GM18951 (cell line): ENCODE data around the gene GEMIN7.
"Not testable (repeated sequence)": the region's sequence is repeated elsewhere in the genome, so short reads cannot be mapped to it uniquely, and the experiment has no call there.

Experiments used
- POLR2A ChIP-seq: IDR thresholded peaks from 4 replicates; pipeline ENCODE4 v1.6.1; 2011; ENCODE audit warnings: mild to moderate bottlenecking; ENCODE audit not compliant: insufficient read length, insufficient read depth; ENCODE audit errors: extremely low read depth
- in situ Hi-C: fragments of 300-500 bp; cut with MboI; formaldehyde crosslinking; loops from one replicate; pipeline ENCODE4 v1.12.0; 2022; ENCODE audit warnings: low sequenced_read_pairs, mixed read lengths, inconsistent platforms; ENCODE audit not compliant: unreplicated experiment

GEMIN7 gene

DNA sequence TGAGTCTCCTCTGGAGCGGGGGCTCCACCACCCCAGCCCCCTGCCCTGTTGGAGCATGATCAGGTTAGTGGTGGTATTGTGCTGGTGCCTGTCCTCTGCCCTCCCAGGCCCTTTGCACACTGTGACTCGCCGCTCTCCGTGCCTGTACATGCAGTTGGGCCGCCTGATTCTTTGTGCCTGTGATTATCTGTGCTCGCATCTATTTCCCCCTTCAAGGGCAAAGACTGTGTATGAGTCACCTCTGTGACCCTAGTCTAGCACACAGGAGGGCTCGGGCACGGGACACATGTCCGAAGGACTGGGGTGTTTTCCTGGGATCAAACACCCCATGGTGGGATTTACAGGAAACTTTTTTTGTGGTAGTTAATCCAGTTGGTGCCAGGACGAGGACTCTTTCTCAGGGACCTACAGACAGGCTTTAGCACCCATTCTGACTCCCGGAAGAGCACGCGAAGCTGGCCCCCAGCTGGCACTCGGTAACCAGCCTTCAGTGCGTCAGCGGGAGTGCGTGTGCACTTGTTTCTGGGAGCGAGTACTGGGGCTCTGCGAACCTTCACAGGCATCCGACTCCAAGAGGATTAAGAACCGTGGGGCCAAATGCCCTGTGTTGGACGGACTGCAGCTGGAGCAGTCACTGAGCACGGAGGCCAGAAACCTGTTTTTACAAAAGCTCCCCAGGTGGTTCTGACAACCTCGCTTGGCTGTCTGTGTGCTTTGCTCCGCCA, 20.6 kb downstream of the GEMIN7 start:
- no peak for TF ChIP-seq POLR2A
- in situ Hi-C loops: no loop called here

DNA sequence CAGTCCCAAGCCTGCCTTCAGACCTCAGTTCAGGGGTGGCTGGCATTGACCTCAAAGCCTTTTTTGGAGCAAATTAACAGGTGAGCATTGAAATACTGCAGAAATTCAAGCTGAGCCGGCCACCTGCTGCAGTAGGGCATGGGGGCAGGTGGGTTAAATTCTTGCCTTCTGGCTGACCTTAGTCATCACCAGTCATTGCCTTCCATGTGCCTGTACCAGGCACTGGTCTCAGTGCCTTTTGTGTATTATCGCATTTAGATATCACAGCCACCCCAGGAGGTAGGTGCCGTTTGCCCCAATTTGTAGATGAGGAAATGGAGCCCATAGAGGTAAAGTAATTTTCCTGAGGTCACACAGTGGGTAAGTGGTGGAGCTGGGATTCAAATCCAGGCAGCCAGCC, 21.1 kb downstream of the GEMIN7 start:
- no peak for TF ChIP-seq POLR2A
- in situ Hi-C loops: no loop called here

DNA sequence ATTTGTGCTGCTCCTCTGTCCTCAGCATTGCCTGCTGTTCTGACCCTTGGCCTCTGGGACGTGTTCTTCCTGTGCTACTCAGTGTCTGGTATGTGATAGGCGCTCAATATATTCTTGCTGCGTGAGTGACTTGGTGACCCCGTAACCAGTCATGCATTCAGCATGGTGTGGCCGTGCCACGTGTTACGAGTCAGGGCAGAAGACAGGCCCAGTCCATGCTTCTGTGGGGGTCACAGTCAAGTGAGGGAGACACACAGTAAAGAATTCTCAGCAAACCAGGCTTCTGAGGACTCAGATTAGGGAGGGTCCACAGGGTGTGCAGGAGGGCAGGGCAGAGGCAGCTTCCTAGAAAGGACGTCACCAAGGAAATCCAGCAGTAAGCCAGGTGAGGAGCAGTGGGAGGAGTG, 21.8 kb downstream of the GEMIN7 start:
- in situ Hi-C loops: no loop called here
- no peak for TF ChIP-seq POLR2A

DNA sequence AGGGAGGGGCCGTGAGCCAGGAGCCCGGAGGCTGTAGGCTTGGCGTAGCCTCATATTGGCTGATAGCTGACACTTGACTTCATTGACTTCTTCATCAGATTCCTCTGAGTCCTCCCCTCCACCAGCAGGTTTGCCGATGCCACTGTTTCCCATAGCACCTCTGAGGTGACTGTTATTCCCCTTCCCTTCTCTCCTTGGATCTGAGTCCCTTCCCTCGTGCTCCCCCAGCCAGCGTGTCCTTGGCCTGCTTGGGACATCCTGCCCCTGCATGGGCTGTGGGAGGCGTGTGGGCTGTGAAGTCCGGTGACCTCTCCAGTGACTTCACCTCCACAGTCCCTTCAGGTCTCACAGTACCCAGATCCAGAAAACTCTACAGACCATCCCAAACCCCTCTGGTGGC, 22.7 kb downstream of the GEMIN7 start:
- in situ Hi-C loops: no loop called here
- no peak for TF ChIP-seq POLR2A

DNA sequence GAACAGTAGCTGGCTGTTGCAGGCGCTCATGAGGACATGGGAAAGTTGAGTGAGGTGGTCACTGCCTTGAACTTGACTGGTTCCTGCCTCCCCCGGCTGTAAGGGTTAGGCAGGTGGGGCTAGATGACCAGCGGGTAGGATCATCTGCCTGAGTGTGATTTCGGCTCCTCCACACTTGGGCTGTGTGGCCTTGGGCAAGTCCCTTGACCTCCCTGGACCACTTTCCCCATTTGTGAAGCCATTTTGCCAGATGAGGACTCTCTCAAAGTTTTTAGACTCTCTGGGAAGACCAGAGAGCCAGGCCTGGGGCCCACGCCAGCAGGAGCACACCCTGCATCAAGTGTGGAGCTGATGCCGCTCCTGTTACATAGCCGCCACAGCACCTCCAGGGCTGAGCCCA, 23.4 kb downstream of the GEMIN7 start:
- in situ Hi-C loops: no loop called here
- no peak for TF ChIP-seq POLR2A

DNA sequence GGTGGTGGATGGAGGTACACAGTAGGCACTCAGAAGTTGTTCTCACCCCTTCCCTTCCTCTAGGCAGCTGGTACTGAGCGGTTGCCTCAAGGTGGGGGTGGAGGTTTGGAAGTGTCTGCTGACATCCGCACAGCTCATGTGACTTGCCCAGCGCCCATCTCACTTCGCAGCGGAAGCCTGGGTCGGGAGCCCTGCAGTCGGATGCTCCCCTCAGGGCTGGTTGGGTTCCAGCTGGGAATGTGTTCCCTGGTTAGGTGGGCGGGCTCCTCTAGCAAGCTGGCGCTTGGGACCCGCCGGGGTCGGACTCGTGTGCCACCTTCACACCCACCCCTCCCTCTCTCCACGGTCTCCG, 24.1 kb downstream of the GEMIN7 start:
- TF ChIP-seq POLR2A: no peak
- in situ Hi-C loops: no loop called here

DNA sequence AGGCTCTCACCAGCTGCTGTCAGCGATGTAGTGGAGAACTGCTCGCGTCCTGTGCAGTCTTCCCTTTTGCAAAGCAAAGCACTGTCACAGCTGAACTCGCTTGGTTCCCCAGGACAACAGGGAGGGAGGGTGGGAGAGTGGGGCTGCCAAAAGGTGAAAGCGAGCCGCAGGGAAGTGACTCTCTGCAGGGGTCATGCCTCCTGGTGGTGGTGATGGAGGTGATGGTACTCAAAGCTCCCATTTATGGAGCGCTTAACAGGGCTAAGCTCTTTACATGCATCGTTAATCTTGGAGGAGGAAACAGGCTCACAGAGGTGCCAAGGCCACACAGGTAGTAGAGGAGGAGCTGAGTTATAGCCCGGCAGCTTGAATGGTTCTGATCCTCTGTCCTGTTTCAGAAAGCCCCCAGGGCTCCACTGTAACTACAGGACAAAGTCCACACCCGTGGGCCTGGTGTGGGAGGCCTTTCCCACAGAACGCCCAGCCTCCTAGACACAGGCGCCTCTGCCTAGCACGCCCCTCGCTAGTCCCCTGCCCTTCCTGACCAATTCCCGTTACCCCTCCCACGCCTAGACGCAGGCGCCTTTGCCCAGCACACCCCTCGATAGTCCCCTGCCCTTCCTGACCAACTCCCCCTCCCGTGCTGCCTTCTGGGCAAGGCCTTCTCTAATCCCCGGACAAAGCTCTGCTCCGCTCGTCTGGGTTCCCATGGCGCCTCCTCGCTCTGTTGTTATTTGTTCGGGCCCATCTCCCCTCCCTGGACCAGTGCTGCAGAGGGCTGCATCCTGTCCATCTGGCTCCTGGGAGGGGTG, 24.7 kb downstream of the GEMIN7 start:
- TF ChIP-seq POLR2A: no peak
- in situ Hi-C loops: no loop called here

DNA sequence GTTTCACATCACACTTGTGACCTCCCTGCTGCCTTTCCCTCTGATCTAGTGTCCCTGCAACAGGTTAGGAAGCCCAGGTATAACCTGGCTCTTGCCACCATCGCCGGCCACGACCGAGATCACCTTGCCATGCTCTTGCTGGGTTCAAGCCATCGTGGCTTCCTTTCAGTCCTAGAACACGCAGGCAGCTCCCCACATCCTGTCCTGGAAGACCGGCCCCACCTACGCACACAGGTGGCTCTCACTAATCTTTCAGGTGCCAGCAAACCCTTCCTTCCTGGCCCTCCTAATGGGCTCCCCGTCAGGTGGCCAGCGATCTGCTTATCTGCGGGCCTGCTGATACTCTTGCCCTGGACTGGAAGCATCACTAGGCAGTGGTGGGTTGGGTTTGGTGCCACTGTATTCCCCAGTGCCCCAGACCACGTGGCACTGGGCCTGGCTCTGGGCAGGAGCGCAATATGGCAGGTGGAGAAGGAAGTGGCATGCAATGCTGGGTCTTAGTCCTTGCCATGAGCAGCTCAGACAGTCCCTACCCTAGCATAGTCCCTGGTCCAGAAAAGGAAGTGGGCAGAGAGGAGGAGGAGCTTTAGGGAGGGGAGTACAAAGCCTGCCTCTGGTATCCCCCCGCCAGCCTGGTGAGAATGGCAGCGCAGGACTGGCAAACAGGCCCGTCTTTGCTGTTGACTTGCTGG, 25.7 kb downstream of the GEMIN7 start:
- in situ Hi-C loops: no loop called here
- TF ChIP-seq POLR2A: no peak

DNA sequence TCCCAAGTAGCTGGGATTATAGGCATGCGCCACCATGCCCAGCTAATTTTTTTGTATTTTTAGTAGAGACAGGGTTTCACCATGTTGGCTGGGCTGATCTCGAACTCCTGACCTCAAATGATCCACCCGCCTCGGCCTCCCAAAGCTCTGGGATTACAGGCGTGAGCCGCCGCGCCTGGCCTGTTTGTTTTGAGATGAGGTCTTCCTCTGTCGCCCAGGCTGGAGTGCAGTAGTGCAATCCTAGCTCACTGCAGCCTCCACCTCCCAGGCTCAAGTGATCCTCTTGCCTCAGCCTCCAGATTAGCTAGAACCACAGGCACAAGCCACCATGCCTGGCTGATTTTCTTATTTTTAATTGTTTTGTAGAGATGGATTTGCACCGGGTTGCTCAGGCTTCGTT, 27.3 kb downstream of the GEMIN7 start:
- in situ Hi-C loops: not testable (repeated sequence)

DNA sequence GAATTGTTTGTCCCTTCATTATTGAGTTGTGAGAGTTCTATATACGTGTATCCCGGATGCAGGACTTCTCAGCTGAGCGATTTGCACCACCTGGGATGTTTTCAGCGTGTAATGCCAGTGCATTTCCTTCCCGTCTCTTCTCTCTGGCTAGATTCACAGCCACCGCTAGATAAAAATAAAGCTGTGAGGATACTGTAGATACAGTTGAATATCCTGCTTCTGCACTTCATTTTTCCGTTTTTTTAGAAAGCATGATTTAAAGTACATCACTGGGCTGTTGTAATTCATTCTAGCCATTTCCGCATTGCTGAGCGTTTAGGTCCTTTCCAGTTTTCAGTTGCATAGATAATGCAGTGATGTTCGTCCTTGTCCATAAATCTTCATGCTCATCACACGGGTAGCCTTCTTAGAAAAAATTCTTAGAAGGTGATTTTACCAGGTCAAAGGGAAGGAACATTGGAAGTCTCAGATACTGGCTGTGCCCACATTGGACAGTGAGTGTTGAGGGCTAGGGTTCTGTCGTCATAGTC, 28.6 kb downstream of the GEMIN7 start:
- no peak for TF ChIP-seq POLR2A
- in situ Hi-C loops: no loop called here

DNA sequence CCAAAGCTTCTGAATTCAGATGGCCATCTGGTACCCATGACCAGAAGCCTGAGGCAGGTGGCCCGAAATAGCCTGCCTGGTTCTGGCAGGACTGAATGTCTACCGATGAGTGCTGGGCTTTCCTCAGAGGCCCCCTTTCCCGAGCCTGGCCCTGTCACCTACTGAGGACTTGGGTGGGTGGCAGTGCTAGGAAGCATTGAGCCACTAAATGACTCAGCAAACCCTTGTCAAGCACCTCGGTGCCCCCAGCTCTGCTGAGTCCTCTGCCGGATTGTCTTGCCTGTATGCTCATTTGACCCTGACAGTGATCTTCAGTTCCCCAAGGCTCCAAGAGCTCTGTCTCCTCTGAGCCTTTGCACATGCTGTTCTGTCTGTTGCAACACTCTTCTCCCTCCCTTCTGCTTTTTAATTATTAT, 31.8 kb downstream of the GEMIN7 start:
- TF ChIP-seq POLR2A: no peak
- in situ Hi-C loops: no loop called here

DNA sequence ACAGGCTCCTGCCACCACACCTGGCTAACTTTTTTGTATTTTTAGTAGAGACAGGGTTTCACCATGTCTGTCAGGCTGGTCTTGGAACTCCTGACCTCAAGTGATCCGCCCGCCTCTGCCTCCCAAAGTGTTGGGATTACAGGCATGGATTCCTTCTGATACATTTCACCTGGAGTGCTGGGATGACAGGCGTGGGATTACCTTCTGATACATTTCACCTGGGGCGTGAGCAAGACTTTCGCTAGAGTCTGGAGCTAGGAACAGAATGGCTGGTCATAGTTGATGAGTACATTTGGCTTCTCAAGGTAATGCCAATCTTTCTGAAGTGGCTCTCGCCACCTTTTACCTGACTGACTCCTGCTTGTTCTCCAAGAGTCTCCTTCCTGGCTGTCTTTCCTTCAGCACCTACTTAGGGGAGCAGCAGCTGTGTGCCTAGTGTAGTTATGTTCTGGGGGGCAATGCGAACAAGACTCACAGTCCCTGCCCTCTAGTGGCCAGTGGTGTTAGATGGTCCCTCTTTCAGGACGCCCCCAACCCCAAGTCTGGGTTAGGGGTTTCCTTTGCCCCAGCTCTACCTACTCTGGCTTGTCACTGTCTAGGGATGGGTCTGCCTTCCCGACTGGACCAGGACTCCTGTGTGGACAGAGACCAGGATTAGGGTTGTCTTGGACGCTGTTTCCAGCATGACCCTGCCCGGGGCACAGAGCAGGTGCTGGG, 33.2 kb downstream of the GEMIN7 start:
- in situ Hi-C loops: no loop called here
- no peak for TF ChIP-seq POLR2A

DNA sequence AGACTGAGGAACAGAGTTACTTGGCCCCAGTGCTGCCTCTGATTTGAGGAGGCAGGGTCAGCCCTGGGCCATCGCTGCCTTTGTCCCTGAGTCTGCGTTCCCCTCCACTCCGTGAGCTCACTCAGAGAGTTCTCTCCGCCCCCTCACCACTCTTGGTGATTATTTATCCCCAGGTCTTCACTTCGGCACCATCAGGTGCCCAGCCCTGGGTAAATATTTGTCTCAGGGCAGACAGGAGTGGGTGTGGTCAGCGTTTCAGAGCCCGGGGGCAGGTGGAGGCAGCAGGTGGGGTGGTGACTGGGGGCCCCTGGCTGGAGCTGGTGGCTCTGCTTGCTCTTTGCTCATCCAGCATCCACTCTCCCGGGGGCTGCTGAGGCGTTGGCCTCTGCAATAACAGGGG, 34.6 kb downstream of the GEMIN7 start:
- in situ Hi-C loops: no loop called here
- TF ChIP-seq POLR2A: no peak
